ENCODE results near the gene ADGRB3.

Gene ADGRB3

DNA sequence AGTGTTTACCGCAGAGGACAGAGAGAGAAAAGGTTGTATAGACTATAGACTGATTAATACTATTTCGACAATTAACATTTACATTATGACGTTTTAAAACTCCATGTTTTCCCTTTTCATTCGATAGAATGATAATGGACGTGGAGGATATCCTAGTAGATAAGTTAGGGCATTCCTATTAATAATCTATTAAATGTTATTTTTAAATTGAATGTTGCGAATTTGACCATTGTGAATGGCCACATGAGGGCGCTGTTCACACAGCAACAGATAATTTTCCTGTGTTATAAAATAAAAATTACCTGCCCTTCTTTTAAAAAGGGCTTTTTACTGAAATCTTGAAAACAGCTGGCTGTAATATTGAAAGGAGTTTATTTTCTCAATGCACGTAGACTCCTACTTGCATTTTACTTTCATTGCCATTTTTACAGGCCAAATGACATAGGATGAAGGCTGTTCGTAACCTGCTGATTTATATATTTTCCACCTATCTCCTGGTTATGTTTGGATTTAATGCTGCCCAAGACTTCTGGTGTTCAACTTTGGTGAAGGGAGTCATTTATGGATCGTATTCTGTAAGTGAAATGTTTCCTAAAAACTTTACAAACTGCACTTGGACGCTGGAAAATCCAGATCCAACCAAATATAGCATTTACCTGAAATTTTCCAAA, 3.3 kb downstream of the ADGRB3 start:
- Mint-ChIP-seq H3K4me3 (no peak overlapping the region), H3K4me1 (peaks cover 20% of the 10 kb centered on the region), H3K27ac (no peak overlapping the region), H3K36me3 (no peaks in the 10 kb centered on the region), H3K9me3 (no peaks in the 10 kb centered on the region)
- DNase-seq (ENCODE audit: low spot score in 2 of 2) (no peak), ATAC-seq (no peak)

DNA sequence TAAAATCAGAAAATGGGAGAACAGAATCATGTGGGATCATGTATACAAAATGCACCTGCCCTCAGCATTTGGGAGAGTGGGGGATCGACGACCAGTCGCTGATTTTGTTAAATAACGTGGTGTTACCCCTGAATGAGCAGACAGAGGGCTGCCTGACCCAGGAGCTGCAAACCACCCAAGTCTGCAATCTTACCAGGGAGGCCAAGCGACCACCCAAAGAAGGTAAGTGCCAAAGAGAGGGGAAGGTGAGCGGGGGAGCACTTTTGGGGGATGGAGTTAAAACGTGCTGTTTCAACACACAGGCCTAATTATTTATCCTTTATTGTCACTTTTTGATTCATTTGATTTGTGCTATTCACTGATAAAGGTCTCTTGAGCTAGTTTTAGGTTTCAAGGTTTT, 4.1 kb downstream of the ADGRB3 start:
- no peak overlapping the region for H3K27ac Mint-ChIP-seq
- ATAC-seq (no peak), DNase-seq (ENCODE audit: low spot score in 2 of 2) (no peak)
- H3K36me3 Mint-ChIP-seq, result no peaks in the 10 kb centered on the region
- H3K9me3 Mint-ChIP-seq, result no peaks in the 10 kb centered on the region
- H3K4me3 Mint-ChIP-seq, result no peak overlapping the region
- H3K4me1 Mint-ChIP-seq, result peaks cover 16% of the 10 kb centered on the region

DNA sequence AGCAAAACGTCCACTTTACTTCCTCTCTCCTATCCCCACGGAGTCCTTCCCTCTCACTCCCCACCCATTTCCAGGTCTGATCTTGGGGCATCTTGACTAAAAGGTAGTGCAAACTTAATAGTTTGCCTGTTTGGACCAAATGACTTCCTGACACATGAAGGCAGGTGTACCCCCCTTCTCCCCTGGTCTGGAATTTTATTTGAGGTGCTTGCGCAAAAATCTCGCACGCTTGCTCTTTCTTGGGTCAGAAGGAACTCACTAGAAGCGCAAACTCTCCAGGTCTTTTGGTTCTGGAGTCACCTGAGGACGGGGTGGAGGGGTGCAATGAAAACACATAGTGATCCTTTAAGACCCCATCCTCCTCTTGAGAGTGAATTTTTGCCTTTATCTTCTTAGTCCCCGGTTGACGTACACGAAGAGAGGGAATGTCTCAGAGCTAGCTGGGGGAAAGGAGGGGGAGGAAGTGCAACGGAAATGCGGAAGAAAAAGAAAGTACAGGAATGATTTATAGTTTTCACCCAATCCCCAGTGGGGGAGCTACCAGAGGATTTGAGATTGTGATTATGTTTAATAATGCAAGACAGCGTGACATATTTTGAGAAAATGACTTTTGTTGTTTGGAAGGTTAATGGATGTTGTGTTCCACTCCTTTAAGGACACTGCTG, 4.9 kb downstream of the ADGRB3 start:
- H3K27ac Mint-ChIP-seq, result no peak overlapping the region
- H3K4me1 Mint-ChIP-seq, result peaks cover 13% of the 10 kb centered on the region
- DNase-seq (ENCODE audit: low spot score in 2 of 2), result no peak
- H3K9me3 Mint-ChIP-seq, result no peaks in the 10 kb centered on the region
- no peak overlapping the region for H3K4me3 Mint-ChIP-seq
- no peak for ATAC-seq
- no peaks in the 10 kb centered on the region for H3K36me3 Mint-ChIP-seq

DNA sequence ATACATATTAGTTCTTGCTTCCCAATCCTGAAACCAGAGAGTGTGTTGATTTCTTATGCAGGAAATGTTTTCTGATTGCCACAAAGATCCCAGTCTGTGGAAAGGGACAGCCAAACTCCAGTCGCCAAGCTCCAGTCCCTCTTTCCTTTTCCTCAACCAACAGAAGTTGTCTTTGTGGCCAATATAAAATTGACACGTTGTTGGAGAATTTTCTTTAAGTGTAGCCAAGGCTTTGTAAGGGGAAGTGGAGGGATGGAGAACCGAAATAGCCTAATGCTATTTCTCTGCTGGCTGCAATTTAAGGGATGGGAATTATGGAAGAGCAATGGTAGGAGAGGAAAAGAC, 5.4 kb downstream of the ADGRB3 start:
- no peak for DNase-seq (ENCODE audit: low spot score in 2 of 2)
- Mint-ChIP-seq H3K9me3 (no peaks in the 10 kb centered on the region), H3K4me1 (peaks cover 9% of the 10 kb centered on the region), H3K36me3 (no peaks in the 10 kb centered on the region), H3K27ac (no peak overlapping the region), H3K4me3 (no peak overlapping the region)
- ATAC-seq, result no peak

DNA sequence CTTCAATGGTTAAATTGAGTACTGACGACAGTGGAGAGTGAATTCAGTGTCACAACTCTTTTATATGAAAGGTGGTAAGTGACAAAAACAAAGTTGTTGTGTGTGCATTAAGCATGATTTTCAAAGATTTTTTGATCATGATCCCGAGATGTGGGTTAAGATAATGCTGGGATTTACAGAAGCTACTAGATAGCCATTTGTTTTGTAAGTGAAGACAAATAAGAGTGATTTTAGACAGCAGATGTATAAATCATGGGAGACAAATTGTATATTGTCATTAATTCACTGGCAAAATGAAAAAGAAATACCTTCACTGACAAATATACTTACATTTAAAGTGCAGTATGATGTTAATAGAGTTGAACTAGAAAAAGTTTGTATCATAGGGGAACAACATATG, 6.1 kb downstream of the ADGRB3 start:
- Mint-ChIP-seq H3K4me3 (no peak overlapping the region), H3K27ac (no peak overlapping the region), H3K4me1 (peaks cover 2% of the 10 kb centered on the region), H3K9me3 (no peaks in the 10 kb centered on the region), H3K36me3 (no peaks in the 10 kb centered on the region)
- DNase-seq (ENCODE audit: low spot score in 2 of 2), result no peak
- ATAC-seq, result no peak

DNA sequence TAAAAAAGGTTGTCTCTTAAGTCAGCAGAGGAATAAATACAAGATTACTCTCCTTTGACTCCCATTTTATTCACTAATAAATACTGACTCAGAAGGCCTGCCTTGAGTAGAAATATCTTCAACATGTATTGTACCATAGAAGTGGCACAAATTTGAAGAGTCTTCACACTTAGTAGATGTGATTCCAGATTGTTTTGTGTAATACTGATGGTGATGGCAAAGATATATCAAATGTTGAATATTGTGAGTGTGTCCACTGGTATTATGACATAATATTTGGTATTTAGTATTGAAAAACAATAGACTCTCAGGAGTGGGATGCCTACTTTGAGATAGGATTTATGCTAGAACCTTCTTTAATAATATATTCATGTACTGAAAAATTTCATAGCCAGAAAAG, 7.0 kb downstream of the ADGRB3 start:
- no peak overlapping the region for H3K27ac Mint-ChIP-seq
- no peak for DNase-seq (ENCODE audit: low spot score in 2 of 2)
- no peaks in the 10 kb centered on the region for H3K36me3 Mint-ChIP-seq
- H3K9me3 Mint-ChIP-seq, result no peaks in the 10 kb centered on the region
- no peak overlapping the region for H3K4me3 Mint-ChIP-seq
- no peak for ATAC-seq
- no peaks in the 10 kb centered on the region for H3K4me1 Mint-ChIP-seq

DNA sequence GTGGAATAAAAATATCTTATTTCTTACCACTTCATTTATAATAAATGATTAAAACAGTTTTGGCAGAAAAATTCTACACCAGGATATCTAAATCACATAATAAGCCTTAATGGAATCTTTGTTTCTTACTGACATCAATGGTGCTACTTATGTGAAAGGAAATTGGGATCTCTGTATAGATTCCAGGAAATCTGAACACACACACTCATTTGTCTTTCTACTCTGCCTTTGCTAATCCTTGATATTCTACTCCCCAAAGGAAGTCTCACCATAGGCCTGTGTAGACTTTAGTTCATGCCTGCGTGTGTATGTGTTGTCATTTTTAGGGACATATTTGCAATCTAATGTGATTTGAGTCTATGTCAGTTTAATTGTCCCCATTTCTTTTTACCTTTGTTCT, 7.9 kb downstream of the ADGRB3 start:
- Mint-ChIP-seq H3K36me3 (no peaks in the 10 kb centered on the region), H3K4me1 (no peaks in the 10 kb centered on the region), H3K27ac (no peak overlapping the region), H3K9me3 (no peaks in the 10 kb centered on the region), H3K4me3 (no peak overlapping the region)
- ATAC-seq (no peak), DNase-seq (ENCODE audit: low spot score in 2 of 2) (no peak)

DNA sequence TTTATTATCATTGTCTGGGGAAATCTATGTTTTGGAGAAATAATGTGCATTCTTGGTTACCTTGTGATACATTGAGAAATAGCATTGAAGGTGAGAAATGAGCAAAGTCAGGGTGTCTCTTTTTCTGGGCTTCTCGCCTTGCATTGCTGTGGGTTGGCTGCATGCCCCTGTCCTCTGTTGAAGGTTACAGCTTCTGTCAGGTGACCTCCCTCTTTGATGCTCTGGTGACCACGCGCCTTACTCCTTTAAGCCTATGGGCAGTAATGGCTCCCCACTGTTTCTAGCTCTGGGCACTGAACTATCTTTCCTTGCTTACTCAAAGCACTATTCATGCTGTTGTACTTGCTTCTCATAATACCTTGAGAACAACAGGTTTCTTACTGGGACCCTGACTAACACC, 14.6 kb downstream of the ADGRB3 start:
- Mint-ChIP-seq H3K4me3 (no peak overlapping the region), H3K9me3 (peaks cover 5% of the 10 kb centered on the region), H3K36me3 (no peaks in the 10 kb centered on the region), H3K4me1 (no peaks in the 10 kb centered on the region), H3K27ac (no peak overlapping the region)
- ATAC-seq (no peak), DNase-seq (ENCODE audit: low spot score in 2 of 2) (no peak)

DNA sequence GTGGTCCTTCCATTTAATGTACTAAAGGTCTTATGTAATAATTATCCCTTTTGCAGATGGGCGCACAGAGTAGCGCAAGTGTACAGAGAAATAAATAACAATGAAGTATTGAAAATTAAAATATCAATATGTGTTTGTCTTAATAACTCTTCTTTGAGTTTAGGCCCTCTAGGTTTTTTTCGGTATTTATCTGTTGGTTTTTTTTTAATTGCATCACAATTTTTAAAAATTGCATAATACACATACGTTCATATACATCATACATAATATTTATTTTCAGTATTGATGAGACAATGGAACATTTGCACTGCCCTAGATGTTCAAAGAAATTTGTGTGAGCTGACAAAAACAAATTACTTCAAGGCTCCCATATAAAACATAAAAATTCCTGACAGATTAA, 15.1 kb downstream of the ADGRB3 start:
- Mint-ChIP-seq H3K9me3 (peaks cover 5% of the 10 kb centered on the region), H3K4me1 (no peaks in the 10 kb centered on the region), H3K36me3 (no peaks in the 10 kb centered on the region), H3K27ac (no peak overlapping the region), H3K4me3 (no peak overlapping the region)
- DNase-seq (ENCODE audit: low spot score in 2 of 2), result no peak
- ATAC-seq, result no peak

DNA sequence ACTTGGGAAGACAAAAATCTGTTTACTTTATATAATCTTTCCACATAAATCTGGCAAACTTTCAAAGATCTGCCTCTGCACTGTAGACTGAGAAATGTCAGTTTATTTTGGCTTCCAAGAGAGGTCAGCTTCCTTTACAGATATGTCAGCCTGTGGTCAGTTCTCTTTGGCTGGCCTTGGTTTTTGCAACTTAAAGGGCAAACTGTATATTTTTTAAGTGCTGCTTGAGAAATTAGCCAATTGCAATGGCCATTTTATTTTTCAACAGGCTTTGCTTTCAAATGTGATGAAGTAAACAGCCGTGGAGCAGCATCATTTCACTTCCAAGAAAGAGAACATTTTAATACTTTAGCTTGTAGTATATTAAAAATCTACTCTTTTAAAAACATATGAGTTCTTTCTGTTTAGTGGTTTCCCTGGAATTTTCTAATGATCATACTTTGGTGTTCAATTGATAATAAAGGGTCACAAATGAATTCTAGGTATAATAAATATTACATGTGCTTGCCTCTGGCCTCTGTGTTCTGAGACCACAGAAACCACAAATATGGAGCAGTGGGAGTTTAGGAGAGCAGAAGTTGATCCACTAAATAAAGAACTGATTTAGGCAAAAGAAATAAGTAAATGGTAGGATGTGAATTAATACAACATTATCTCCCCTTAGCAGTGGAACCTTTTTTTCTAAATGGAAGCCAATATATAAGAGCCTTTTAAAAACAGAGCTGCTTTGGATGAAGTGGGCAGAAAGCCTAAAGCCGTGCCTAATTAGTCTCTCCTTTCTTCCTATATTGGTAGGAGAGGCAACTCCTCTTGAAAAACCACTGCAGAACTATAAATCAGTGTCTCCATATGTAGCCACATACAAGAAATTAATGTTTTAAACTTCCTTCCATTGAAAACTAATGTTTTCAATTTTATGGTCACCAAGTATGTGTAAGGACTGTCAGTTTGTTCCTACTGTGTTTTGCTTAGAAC, 16.2 kb downstream of the ADGRB3 start:
- no peak overlapping the region for H3K4me3 Mint-ChIP-seq
- no peak for ATAC-seq
- no peak overlapping the region for H3K27ac Mint-ChIP-seq
- no peak for DNase-seq (ENCODE audit: low spot score in 2 of 2)
- no peaks in the 10 kb centered on the region for H3K36me3 Mint-ChIP-seq
- H3K4me1 Mint-ChIP-seq, result no peaks in the 10 kb centered on the region
- peaks cover 5% of the 10 kb centered on the region for H3K9me3 Mint-ChIP-seq

DNA sequence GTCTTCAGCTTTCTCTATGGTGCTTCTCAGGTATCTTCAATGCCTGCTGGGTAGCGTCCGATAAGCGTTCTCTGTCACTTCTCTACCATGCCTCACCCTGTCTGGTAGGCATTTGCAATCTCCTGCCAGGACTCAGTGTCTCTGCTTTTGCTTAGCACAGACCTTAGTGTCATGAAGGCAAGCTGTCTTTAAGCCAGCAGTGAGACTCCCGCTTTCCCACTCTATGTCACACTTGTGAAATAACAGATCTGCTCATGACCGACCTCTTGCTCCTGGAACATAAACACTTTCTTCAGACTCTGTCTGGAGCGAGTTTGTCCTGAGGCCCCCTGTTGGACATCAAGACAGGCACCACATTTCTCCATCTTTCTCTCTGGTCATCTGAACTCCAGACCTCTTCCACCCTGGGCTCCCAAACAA, 17.0 kb downstream of the ADGRB3 start:
- H3K36me3 Mint-ChIP-seq, result no peaks in the 10 kb centered on the region
- ATAC-seq (no peak), DNase-seq (ENCODE audit: low spot score in 2 of 2) (no peak)
- no peak overlapping the region for H3K27ac Mint-ChIP-seq
- H3K4me1 Mint-ChIP-seq, result no peaks in the 10 kb centered on the region
- peaks cover 5% of the 10 kb centered on the region for H3K9me3 Mint-ChIP-seq
- no peak overlapping the region for H3K4me3 Mint-ChIP-seq

DNA sequence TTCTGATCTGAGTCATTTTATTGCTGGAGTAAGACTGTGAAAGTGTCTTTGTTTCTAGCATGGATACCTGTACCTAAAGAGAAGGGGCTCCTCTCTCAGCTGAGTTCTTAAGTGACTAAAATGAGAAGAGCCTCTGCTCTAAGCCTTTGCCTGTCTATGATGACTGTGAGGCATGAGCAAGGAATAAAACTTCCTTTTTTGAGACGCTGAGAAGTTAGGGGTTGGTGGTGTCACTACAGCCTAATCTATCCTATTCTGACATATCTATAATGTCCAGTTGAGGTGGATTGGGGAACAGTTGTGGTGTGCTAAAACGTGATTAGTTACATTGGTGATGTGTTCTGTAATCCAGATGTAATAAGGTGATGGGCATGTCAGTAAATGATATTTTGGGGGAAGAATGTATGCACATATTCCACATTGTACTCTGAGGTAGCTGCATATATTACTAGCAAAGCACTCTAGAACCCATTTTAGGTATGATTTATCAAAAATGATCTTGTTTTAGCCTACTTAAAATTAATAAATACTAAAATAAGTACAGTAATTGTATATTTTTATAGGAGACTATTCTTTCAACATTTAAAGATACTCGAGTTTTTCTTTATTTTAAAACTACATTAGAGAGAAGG, 18.1 kb downstream of the ADGRB3 start:
- no peak overlapping the region for H3K4me3 Mint-ChIP-seq
- H3K4me1 Mint-ChIP-seq, result no peaks in the 10 kb centered on the region
- H3K27ac Mint-ChIP-seq, result no peak overlapping the region
- H3K9me3 Mint-ChIP-seq, result peaks cover 5% of the 10 kb centered on the region
- no peak for ATAC-seq
- DNase-seq (ENCODE audit: low spot score in 2 of 2), result no peak
- no peaks in the 10 kb centered on the region for H3K36me3 Mint-ChIP-seq

DNA sequence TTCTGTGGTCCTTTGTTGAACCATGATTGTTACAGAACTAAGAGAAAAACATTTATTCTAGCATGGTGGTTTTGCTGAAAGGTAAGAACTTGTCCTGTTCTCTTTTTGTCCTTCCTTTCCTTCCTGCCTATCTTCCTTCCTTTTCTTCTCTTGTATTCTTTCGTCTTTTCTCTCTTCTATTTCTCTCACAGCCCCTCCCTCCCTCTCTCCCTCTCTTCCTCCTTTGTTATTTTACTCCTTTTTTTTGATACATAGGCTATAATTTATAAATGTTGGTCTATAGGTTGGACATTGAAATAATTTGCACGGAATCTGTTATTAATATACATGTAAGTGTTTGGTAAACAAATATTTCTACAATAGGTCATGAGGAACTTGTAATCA, 18.6 kb downstream of the ADGRB3 start:
- Mint-ChIP-seq H3K27ac (no peak overlapping the region), H3K4me3 (no peak overlapping the region)
- ATAC-seq, result no peak

DNA sequence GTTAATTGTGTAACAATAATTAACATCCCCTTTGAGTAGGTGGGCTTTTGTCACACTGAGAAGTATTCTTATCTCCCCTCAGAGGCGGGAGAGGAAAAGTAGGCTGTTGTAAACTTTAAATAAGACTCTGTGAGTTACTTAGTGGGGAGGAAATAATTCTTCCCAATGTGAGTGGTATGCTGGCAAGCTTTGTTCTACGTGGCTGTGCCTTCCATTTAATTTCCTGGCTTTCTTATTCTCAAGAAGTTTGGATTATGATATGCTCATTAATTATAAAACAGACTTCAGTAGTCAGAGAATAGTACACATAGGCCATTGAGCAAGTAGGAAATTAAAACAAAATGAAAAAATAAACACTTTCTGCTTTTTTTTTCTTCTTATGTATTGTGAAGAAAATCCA, 19.1 kb downstream of the ADGRB3 start:
- no peaks in the 10 kb centered on the region for H3K4me1 Mint-ChIP-seq
- no peak for ATAC-seq
- no peak overlapping the region for H3K4me3 Mint-ChIP-seq
- DNase-seq (ENCODE audit: low spot score in 2 of 2), result no peak
- H3K9me3 Mint-ChIP-seq, result peaks cover 5% of the 10 kb centered on the region
- no peaks in the 10 kb centered on the region for H3K36me3 Mint-ChIP-seq
- no peak overlapping the region for H3K27ac Mint-ChIP-seq

More for the DNA sequence above, 18.6 kb downstream of the ADGRB3 start:
- DNase-seq (ENCODE audit: low spot score in 2 of 2), result no peak
- no peaks in the 10 kb centered on the region for H3K36me3 Mint-ChIP-seq
- peaks cover 5% of the 10 kb centered on the region for H3K9me3 Mint-ChIP-seq
- no peaks in the 10 kb centered on the region for H3K4me1 Mint-ChIP-seq

DNA sequence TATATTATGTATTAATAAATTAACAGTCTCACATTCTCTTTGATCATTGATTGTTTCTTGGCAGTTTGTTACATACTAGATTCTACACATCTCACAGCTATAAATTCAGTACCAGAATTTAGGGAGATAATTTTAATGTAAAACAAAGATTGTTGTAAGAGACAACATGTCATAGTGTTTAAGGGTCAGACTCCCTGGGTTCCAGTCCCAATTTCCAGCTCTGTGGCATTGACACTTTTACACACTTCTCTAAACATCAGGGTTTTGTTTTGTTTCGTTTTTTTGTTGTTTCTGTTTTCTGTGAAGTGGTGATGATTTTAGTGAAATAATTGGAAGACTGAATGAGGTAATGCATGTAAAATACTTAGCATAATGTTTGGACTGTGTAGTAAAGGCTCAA, 19.9 kb downstream of the ADGRB3 start:
- Mint-ChIP-seq H3K9me3 (peaks cover 5% of the 10 kb centered on the region), H3K4me1 (no peaks in the 10 kb centered on the region), H3K36me3 (no peaks in the 10 kb centered on the region), H3K27ac (no peak overlapping the region), H3K4me3 (no peak overlapping the region)
- DNase-seq (ENCODE audit: low spot score in 2 of 2), result no peak
- no peak for ATAC-seq

All from stimulated activated effector memory CD8-positive, alpha-beta T cell treated with anti-CD3 and anti-CD28 coated beads, Interleukin-12 subunit alpha, Interleukin-12 subunit beta, amount 100 ng/mL, for 72 hours (primary cell).